Epithelial cell of prostate (primary cell): ENCODE measurements around the gene SLC22A3.
A peak's percentile ranks its signal among the peaks of the same experiment; 100 is the strongest.
"Not testable (repeated sequence)": the region's sequence is repeated elsewhere in the genome, so short reads cannot be mapped to it uniquely, and the experiment has no call there.

Experiments used
- DNase-seq: peaks from one replicate; pipeline ENCODE4 v3.0.0-alpha.2; 2011; ENCODE audit warnings: low read depth, low spot score
- H3K27ac ChIP-seq: fragments of 450-650 bp; 2 replicates; pipeline ENCODE4 v1.5.1; 2017; ENCODE audit warnings: mild to moderate bottlenecking

SLC22A3 gene

DNA sequence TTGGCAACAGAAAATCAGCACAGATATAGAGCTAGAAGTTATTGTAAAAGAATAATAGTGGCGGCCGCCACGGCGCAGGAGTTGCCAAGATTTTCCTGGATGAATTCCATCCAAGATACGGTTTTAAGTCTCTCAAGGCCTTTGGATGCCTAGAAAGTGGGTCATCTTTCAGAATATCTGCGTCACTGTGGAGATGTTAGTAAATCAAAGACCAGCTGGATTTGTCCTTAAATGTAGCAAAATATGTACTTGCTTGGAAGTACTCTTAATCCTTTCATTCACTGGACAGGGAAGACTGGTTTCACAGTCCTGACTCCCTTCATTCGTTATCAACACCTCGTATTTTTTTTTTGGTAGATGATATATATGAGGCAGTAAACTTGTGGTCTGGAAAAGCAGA lies 83.0 kb downstream of the SLC22A3 start:
- no peak overlapping the region for H3K27ac ChIP-seq
- no peak for DNase-seq

DNA sequence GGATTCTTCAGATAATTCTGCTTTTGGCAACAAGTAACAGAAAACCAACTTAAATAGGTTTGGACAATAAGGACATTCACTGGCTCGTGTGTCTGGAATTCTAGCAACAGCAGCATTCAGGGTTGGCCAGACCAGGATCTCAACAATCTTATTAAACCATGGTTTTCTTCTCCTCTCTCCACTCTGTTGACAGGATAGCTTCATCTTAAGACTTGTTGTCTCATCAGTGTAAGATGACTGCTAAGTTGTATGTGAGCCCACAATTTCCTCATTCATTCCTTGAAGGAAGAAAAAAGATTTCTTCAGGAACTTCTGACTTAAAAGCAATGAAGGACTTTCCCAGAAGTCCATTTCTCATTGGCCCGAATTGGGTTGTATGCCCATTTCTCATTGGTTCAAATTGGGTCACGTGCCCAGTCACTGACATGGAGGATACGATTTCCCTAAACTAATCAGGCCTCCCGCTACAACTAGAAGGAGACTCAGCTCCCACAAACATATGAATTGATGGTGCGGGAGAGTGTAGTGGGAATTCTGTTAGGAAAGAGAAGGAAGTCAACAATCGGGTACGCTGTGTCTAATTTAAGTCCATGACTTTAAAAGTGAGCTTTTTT lies 83.7 kb downstream of the SLC22A3 start:
- no peak overlapping the region for H3K27ac ChIP-seq
- no peak for DNase-seq

DNA sequence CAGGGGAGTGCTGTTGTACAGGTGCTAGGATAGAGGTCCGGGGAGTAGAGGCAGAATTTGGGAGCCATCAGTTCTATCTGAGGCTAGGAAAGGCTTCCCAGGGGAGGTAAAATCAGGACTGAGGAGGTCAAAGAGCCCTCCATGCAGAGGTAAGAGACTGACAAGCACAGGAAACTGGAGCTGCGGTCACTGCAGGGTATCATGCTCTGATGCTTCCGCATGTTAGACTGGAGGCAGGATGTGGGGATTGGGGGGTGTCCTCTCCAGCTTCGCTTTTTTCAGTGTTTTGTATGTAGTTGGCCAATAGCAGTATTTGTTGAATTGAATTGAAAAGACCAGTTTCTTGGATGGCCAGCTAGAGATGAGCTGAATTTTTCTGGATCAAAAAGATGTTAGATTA lies 87.8 kb downstream of the SLC22A3 start:
- DNase-seq, result no peak
- no peak overlapping the region for H3K27ac ChIP-seq

DNA sequence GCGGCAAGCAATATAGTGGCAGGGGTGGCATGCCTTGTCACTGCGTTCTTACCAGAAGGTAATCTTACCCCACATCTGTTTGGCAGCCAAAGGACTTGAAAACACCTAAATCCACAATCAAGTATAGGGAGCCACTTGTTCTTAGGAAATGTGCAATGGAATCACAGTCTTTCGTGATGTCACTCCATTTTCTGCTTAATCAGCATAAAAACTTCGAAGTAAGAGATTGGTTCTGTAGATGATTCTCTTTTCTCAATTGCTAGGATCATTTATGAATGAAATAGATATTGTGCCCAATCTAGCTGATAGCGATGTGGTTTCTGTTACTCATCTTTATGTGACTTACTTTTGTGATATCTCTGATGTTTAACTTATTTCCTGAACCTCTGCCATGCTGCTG lies 89.0 kb downstream of the SLC22A3 start:
- DNase-seq, result no peak
- no peak overlapping the region for H3K27ac ChIP-seq

DNA sequence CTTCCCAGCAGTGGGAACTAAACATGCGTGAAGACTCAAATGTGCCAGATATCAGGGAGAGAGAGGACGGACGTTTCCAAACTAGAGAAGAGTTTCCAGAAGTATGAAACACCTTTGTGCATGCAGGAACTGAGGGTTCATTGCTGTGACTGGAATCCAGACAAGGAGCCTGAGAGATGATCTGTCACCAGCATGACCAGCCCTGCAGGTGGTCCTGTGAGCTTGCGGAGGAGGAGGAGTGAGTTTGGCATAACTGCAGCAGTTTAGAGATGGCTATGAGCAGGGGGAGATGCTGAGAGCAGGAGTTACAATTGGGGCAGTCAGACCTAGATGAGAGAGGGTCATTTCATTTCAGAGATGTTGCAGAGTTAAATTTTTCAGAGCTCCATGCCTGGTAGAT lies 89.6 kb downstream of the SLC22A3 start:
- DNase-seq, result no peak
- no peak overlapping the region for H3K27ac ChIP-seq

DNA sequence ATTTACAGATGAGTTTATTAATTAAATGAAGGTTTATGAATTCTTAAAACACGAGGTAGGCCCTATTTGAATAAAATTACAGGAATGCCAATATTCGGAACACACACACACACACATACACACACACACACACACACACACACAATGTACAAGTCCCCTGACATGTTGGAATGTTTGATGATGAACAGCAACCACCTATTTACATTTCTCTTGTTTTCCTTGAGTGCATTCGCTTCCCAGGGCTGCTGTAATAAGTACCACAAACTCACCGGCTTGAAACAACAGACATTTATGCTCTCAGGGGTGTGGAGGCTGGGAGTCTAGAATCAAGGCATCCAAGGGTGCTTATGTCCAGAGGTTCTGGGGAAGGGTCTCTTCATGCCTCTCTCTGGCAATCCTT lies 90.3 kb downstream of the SLC22A3 start:
- no peak for DNase-seq
- no peak overlapping the region for H3K27ac ChIP-seq

DNA sequence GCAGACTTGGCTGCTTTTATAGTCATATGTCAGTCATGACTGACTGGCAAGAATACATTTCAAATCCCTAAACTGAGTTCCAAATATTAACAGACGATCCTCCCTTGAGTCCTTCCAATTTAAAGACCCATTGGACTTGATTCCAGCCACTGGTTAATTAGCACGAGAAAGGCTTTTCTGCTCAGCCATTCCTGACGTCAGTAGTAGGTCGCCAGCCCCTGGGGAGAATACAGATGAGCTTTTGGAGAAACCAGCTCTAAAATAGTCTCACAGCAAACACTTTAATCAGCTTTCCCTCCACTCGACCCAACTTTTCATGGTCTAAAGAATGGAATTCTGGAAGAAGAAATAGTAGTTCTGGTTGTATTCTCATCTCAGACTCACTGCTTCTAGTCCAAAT lies 91.6 kb downstream of the SLC22A3 start:
- H3K27ac ChIP-seq, result no peak overlapping the region
- DNase-seq, result no peak

DNA sequence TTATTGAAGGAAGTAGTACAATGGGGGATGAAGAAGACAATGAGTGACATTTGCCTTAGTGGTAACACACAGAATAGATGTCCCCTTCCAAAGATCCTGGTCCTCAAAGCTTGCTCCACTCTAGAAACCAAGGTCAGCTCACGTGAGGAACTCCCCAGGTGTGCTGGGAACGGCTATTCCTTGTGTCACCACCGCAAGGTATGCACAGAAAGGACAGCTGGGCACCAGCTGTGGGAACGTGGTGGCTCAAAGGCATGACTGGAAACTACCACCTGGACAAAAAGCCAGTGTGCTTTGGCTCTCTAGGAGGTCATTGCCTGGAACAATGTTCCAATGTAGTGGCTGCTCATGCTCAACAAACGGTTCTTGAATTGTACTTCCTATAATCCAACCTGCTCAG lies 94.0 kb downstream of the SLC22A3 start:
- H3K27ac ChIP-seq, result no peak overlapping the region
- DNase-seq, result no peak

DNA sequence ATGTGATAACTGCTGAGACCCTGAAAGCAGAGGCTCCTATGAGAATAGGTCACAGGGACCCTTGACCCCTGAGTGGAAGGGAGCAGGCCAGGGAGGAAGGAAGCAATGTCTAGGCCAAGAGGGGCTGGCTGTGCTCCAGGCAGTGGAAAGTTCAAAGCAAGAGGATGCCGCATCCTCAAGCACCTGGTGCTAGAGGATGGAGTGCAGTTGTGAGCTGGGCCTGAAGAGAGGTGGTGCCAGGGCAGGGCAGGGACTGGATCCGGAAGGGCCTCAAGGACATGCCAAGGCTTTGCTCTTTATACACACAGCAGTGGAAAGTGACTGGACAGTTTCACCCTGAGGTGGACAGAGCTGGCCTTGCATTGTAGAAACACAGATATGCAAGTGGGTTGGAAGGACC lies 97.0 kb downstream of the SLC22A3 start:
- no peak overlapping the region for H3K27ac ChIP-seq

DNA sequence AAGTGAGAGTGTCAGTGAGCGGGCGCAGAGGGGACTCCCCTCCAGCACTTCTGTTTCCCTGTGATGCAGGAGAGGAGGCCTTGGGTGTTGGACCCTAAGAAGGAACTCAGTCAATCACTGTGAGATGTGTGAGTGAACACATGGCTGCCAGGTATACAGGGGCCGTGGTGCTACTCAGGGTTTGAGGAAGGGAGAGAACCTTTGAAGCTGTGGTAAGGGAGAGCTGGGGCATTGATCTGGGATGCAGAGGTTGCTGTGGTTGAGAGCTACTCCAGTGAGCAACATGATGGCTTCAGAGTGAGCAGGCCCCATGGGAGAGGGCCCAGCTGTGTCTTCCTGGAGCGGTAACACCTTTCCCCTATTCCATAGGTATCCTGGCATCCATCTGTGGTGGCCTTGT lies 99.2 kb downstream of the SLC22A3 start:
- no peak for DNase-seq

More for the DNA sequence above, 97.0 kb downstream of the SLC22A3 start:
- no peak for DNase-seq

DNA sequence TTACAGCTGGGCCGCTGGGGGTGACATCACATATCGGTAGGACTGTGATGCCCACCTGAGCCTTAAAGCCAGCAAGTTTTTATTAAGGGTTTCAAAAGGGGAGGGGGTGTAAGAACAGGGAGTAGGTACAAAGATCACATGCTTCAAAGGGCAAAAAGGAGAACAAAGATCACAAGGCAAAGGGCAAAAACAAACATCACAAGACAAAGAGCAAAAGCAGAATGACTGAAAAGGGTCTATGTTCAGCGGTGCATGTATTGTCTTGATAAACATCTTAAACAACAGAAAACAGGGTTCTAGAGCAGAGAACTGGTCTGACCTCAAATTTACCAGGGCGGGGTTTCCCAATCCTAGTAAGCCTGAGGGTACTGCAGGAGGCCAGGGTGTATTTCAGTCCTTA lies 101.6 kb downstream of the SLC22A3 start:
- not testable (repeated sequence) for H3K27ac ChIP-seq, DNase-seq

More for the DNA sequence above, 99.2 kb downstream of the SLC22A3 start:
- no peak overlapping the region for H3K27ac ChIP-seq

DNA sequence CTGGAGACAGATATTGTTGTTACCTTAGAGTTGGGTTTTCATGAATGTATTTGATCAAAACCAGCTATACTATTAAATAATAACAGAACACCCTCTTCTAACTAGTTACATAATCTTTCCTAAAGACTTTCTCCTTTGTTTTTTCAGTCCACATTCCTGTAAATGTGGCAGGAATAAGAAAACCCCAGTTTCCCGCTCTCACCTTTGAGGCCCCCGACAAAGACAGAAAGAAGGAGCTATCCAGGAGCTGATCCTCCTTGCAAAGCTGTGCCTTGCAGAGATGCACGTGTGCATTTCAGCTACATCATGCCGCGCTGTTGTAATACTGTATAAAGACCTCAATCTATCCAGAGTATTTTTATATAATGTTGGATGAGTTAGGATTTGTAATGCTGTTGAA lies 102.7 kb downstream of the SLC22A3 start:
- DNase-seq, result no peak
- no peak overlapping the region for H3K27ac ChIP-seq

DNA sequence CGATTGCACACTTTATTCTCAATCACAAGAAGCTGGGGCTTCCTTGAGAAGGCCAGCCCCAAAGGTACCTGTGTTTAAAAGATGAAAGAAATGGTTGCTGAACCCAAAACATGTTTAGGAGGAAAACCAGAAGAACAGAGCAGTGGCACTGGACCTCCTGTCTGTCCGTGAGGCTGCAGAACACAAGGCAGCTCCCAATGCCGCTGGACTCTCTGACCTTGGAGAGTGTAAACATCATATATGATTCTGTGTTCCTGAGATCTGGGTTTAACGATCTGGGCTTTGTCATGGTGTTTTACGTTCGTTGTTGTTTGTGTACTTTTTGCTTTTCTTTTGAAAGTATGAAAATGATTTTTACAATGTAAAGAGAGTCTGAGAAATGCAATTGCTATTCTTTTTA lies 106.1 kb downstream of the SLC22A3 start:
- DNase-seq, result no peak
- H3K27ac ChIP-seq, result no peak overlapping the region

DNA sequence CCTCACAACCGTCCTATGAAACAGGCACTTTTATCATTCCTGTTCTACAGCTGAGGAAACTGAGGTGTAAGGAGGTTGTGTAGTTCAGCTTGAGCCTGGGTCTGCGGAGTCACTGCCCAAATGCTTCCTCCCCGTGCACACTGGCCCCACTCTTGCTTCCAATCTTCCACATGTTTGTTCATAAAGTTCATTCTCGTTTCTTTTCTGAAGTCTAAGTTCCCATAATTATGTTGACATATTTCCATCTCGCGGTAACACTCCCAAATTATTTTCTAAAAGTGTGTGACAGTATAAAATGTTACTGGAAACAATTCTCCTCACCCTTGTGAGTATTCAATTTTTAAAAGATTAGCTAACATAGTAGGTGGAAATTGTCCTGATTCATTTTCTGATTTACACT lies 106.9 kb downstream of the SLC22A3 start:
- DNase-seq, result no peak
- H3K27ac ChIP-seq, result no peak overlapping the region

DNA sequence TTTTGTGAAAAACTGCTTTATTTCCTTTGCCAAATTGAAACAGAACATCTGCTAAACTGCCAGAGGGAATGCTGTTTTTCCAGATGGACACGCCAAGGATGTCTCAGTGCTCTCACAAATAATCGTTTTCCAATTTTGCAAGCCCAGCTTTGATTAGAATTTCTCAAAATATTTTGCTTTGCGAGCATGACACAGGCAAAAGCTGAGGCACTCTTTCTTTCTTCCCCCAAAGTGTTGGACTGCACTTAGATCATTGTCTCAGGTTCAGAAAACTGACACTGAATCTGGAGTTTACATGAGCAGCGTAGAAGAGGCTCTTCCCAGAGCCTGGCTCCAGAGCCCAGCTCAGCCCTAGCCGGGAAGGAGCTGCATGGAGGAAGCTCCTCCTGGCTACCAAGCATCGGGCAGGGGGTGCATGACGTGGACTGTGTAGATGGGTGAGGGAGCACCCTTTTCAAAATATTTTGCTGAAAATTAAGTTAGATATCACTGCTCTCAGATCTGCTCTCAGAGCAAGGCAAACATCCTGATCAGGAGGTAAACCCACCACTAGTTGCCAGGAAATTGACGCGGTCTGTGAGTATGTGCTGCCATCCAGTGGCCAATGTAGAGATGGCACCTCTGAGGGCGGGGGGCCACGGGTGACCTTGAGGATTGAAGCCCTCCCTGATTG lies 107.5 kb downstream of the SLC22A3 start:
- H3K27ac ChIP-seq, result no peak overlapping the region
- no peak for DNase-seq

DNA sequence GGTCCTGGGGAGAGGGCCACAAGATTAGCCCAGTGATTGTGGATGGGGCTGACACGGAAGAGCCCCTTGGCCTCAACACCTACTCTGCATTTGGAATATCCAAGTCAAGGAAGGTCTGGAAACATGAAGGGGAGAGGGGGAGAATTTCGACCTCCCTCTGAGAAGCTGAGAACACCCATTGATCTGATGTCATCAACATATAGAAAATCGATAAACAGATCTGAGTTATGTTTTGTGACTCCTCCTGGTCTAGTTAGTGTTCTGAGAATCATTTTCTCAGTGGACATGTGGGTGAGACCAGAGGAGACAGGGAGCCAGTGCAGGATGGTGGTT lies 108.0 kb downstream of the SLC22A3 start:
- no peak overlapping the region for H3K27ac ChIP-seq
- no peak for DNase-seq

DNA sequence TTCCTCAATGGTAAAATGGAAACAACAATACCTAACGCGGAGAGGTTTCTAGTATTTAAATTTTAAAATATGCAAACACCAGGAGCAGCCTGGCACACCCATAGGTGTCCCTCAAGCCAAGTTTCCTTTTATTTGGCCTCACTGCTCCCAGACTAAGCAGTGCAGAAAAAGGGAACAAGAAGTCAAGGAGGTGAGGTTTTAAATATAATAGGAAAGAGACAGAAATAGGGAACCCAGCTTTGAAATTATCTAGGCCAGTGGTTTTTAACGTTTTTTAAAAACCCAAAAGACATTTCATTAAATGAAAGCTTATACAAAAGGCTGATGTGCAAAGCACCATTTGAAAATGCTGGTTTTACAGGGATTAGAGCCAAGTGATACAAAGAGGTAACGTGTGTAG lies 109.6 kb downstream of the SLC22A3 start:
- H3K27ac ChIP-seq, result no peak overlapping the region
- no peak for DNase-seq

DNA sequence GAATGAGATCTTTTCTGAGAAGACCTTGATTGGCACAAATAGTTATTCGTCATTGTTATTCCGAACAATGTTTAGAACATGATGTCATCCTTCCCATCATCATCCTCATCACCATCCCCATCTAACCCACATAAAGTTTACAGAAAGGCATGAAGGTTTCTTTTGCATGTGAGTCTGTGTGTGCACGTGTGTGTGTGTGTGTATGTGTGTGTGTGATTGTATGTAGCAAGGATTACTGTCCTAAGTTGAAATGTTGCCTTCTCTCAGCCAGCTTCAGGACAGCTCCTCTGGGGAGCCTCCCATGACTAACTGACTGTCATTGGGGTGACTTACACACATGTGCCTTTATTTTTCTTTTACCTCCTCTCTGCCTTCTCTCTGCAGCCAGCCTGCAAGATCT lies 113.5 kb downstream of the SLC22A3 start:
- DNase-seq, result no peak
- peak overlapping the region; percentile 61 for H3K27ac ChIP-seq

DNA sequence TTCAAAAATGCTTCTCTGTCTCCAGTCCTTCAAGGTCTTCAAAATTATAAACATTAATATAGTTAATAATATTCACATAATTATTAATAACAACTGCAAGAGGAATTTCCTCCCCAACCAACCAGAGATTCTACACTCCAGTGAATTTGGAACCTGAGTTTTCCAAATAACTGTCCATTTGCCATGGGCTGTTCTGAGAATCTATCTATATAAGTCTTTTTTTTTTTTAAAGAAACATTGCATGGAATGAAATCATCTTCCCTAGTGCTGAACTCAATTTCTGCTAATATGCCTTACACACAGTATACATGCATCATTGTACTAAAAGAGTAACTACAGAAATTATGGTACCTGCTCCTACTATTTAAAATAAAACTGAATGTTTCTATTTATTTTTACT lies 113.9 kb downstream of the SLC22A3 start:
- no peak for DNase-seq
- peak overlapping the region; percentile 61 for H3K27ac ChIP-seq

DNA sequence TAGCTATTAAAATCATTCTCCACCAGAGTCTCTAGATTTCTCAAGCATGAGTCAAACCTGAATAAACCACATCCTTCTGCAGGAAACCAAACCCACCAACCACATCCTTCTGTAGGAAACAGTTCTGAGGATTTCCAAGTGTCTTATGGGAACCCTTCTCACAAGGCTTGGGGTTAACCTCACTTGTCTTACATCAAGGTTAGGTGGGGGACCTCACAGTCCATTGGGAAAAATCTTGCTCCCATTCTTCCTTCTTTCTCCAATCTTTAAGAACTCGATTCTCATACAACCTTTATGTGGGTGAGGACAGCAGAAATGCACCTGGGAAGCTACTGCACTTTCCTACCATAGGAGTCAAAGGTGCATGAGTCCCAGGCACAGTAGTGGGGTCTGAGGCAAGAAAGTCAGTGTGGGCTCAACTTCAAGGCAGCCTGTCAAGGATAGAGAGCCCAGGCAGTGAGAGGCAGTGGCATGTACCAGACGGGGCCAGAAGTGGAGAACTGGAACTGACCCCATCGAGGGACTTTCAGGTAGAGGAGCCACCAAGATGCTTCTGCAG lies 114.5 kb downstream of the SLC22A3 start:
- peak; percentile 26 for DNase-seq
- H3K27ac ChIP-seq, result peak overlapping the region; percentile 61

DNA sequence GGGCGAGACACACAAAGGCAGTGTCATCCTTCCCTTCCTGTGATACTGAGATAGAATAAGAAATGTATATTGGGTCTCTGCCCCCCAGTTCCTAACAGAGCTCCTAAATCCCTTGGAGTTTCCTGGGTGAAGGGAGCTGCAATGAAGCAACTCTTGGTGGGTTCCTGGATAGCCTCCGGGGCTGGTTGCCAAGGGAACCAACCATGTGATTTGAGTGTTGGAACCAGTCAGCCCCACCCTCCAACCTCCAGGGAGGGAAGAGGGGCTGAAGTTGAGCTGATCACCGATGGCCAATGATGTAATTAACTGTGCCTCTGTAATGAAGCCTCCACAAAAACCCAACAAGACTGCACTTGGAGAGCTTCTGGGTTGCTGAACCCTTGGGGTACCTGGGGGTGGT lies 116.6 kb downstream of the SLC22A3 start:
- H3K27ac ChIP-seq, result no peak overlapping the region
- DNase-seq, result no peak

DNA sequence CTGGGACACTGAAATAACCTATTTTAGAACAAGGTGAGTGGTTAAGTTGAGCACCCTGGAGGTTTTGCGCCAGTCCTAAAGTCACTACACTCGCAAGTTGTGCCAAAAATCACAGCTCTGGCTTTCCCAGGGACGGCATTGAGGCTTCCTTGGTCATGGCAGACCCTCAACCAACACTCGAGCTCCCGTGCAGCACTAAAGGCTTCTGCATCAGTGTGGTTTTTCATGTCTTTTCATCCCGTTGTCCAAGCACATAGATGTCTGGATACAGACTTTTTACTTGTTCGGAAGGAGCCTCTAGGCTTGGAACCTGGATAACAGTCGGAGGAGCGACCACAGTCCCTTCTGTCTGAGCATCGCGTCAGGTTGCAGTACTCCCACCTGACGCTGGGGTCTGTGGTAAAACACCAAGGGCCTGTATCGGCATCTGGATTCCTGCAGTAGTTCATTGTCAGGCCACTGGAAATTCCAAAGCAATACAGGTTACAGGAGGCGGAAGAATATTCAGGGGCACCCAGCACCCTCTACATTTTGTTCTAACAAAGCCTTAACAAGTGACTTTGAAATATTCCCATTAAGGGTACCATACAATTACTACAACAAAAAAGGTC lies 119.2 kb downstream of the SLC22A3 start:
- DNase-seq, H3K27ac ChIP-seq: not testable (repeated sequence)
